Measurements from ENCODE around the gene CARD10.

DNA sequence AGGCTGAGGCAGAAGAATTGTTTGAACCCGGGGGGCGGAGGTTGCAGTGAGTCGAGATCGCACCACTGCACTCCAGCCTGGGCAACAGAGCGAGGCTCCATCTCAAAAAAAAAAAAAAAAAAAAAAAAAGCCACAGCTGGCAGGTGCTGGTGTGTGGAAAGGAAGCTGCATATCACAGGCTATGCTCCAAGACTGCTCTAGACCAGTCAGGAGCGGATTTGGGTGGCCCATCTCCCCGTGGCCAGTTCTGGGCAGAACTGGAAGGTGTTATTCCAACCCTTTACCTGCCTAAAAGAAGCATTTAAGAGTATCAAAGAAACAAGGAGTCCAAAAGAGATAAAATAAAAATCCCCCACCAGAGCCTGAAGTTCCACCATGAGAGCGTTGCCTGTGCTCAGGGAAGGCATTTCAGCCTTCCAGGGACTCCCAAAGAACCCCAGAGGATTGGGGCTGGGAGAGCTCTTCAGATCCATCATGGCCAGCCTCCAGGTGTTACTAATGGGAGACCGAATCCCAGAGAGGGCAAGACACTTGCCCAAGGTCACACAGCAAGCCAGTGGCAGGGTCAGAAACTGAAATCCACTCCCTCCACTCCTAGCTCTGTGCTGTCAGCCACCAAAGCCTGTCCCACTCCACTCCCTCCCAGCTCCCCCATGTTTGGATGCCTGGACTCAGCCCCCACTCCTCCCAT, 47.3 kb downstream of the CARD10 start:
- TF ChIP-seq, protein P1, sequence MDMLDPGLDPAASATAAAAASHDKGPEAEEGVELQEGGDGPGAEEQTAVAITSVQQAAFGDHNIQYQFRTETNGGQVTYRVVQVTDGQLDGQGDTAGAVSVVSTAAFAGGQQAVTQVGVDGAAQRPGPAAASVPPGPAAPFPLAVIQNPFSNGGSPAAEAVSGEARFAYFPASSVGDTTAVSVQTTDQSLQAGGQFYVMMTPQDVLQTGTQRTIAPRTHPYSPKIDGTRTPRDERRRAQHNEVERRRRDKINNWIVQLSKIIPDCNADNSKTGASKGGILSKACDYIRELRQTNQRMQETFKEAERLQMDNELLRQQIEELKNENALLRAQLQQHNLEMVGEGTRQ (IDR thresholded peaks at IDR 0.05; ENCODE audit: low read length) = no peak
- no peak for TF ChIP-seq EP300 (IDR thresholded peaks at IDR 0.05; ENCODE audit: borderline replicate concordance in 1 of 2, low read depth in 2 of 2, low read length in 2 of 2)
- TF ChIP-seq HDAC6 (IDR thresholded peaks at IDR 0.05; ENCODE audit: low read depth, low read length) = no peak
- TF ChIP-seq POLR2A (IDR thresholded peaks at IDR 0.05; ENCODE audit: control extremely low read depth in 1 of 2, low read depth in 2 of 2, low read length in 2 of 2) = no peak
- no peak for TF ChIP-seq TCF12 (IDR thresholded peaks at IDR 0.05; ENCODE audit: low read depth, low read length)
- no peak for TF ChIP-seq RNF2 (IDR thresholded peaks at IDR 0.05; ENCODE audit: borderline replicate concordance, low read depth, low read length, missing control alignments, poor library complexity, severe bottlenecking)
